Tibial nerve (tissue), 3 donors: ENCODE results near the gene PXT1.

Experiments used
- CTCF ChIP-seq, 5 experiments: fragments of 200-600 bp in 3 of 5; fragments of 450-650 bp in 2 of 5; sonication (generic) in 3 of 5; IDR thresholded peaks; one replicate each; pipeline ENCODE4 v1.5.1; 2016 to 2019; ENCODE audit warnings: antibody characterized with exemption in 5 of 5, mild to moderate bottlenecking in 3 of 5, moderate library complexity in 2 of 5
- POLR2A ChIP-seq, 2 donors: fragments of 450-650 bp; IDR thresholded peaks; one replicate each; pipeline ENCODE4 v1.6.1; 2017; ENCODE audit warnings: antibody characterized with exemption in 2 of 2, mild to moderate bottlenecking in 2 of 2, moderate library complexity in 2 of 2

GRCh38 chr6:36383606-36384005, 59.0 kb downstream of the PXT1 start:
- no peak for TF ChIP-seq CTCF (IDR thresholded peaks at IDR 0.05)
- no peak for TF ChIP-seq POLR2A (IDR thresholded peaks at IDR 0.05)
